HG02943 (cell line): ENCODE data around the gene CALR3.
A peak's percentile ranks its signal among the peaks of the same experiment; 100 is the strongest.
"Not testable (repeated sequence)": the region's sequence is repeated elsewhere in the genome, so short reads cannot be mapped to it uniquely, and the experiment has no call there.

Experiments
- ATAC-seq: cut with Tn5 transposase; IDR thresholded peaks from one replicate; pipeline ENCODE4 v1.9.1; 2021; ENCODE audit warnings: mild to moderate bottlenecking, low read depth, moderate library complexity; ENCODE audit not compliant: unreplicated experiment

Gene CALR3

GRCh38 chr19:16497837-16498236 lies 1.9 kb upstream of the CALR3 start:
- no peak for ATAC-seq

- ATAC-seq, result no peak
Observed at GRCh38 chr19:16497042-16497441, 1.1 kb upstream of the CALR3 start.

GRCh38 chr19:16496613-16496983 lies 631 bp upstream of the CALR3 start:
- ATAC-seq, result no peak

GRCh38 chr19:16486476-16486875 lies 9.5 kb downstream of the CALR3 start:
- not testable (repeated sequence) for ATAC-seq

- ATAC-seq, result no peak
Observed at GRCh38 chr19:16482745-16483144, 13.2 kb downstream of the CALR3 start.

GRCh38 chr19:16477311-16477710 lies 18.7 kb downstream of the CALR3 start:
- no peak for ATAC-seq

GRCh38 chr19:16476401-16476800 lies 19.6 kb downstream of the CALR3 start:
- no peak for ATAC-seq

- ATAC-seq, result no peak
Observed at GRCh38 chr19:16473875-16474392, 22.0 kb downstream of the CALR3 start.

GRCh38 chr19:16472992-16473391 lies 23.0 kb downstream of the CALR3 start:
- ATAC-seq, result no peak

GRCh38 chr19:16472559-16472899 lies 23.4 kb downstream of the CALR3 start:
- not testable (repeated sequence) for ATAC-seq

- ATAC-seq, result peak; percentile 33
Observed at GRCh38 chr19:16470911-16471811, 24.8 kb downstream of the CALR3 start.

- ATAC-seq, result no peak
Observed at GRCh38 chr19:16470541-16470910, 25.4 kb downstream of the CALR3 start.

GRCh38 chr19:16467581-16467980 lies 28.4 kb downstream of the CALR3 start:
- ATAC-seq, result no peak

GRCh38 chr19:16466802-16467427 lies 29.1 kb downstream of the CALR3 start:
- ATAC-seq, result not testable (repeated sequence)

GRCh38 chr19:16465239-16465638 lies 30.7 kb downstream of the CALR3 start:
- ATAC-seq, result no peak

- no peak for ATAC-seq
Observed at GRCh38 chr19:16463991-16464575, 31.9 kb downstream of the CALR3 start.

GRCh38 chr19:16463341-16463990 lies 32.5 kb downstream of the CALR3 start:
- ATAC-seq, result no peak

GRCh38 chr19:16462757-16463250 lies 33.2 kb downstream of the CALR3 start:
- no peak for ATAC-seq

- ATAC-seq, result no peak
Observed at GRCh38 chr19:16461630-16462051, 34.3 kb downstream of the CALR3 start.

GRCh38 chr19:16460454-16460853 lies 35.5 kb downstream of the CALR3 start:
- ATAC-seq, result no peak

- ATAC-seq, result no peak
Observed at GRCh38 chr19:16459680-16460079, 36.3 kb downstream of the CALR3 start.
